Caco-2 (cell line): ENCODE measurements around the gene OTUB1. TPM values are rescaled to one million over a fixed set of nuclear protein-coding genes. Genes with fewer than 3 reads are reported as not detected.

Experiments
- BruUV-seq: library from RNA; stranded (reverse); fragments of 400-500 nt; replicated peaks from 2 replicates; lab custom pipeline; 2021; lab: Mats Ljungman, UMichigan
- CTCF ChIA-PET: fragments of 300-600 bp; sonication (Branson Sonifier 250); formaldehyde crosslinking; loops from one replicate; lab custom pipeline; 2022; ENCODE audit warnings: antibody characterized with exemption; lab: Charles Lee
- POLR2A ChIA-PET: fragments of 300-600 bp; sonication (Branson Sonifier 250); formaldehyde crosslinking; loops from one replicate; lab custom pipeline; 2022; ENCODE audit warnings: antibody characterized with exemption; lab: Charles Lee
- DNase-seq, 2 experiments: peaks; one replicate each; pipeline versions ENCODE4 v3.0.0 to v3.0.0-alpha.2; 2020 to 2022
- H3K27me3 ChIP-seq: replicated peaks from 2 replicates; pipeline ENCODE4 v1.6.0; 2011; ENCODE audit warnings: low read length; ENCODE audit not compliant: control insufficient read depth, insufficient read depth
- H3K36me3 ChIP-seq: 2 replicates; pipeline ENCODE4 v1.5.1; 2011; ENCODE audit warnings: low read length; ENCODE audit not compliant: control insufficient read depth, insufficient read depth
- H3K4me1 ChIP-seq: fragments of 250-450 bp; sonication (Bioruptor Pico); 2 replicates; pipeline ENCODE4 v1.5.1; 2020; ENCODE audit warnings: mild to moderate bottlenecking
- H3K4me3 ChIP-seq: 2 replicates; pipeline ENCODE4 v1.5.1; 2011; ENCODE audit warnings: low read depth, mild to moderate bottlenecking, control low read depth, low read length
- H3K9me3 ChIP-seq: fragments of 250-450 bp; sonication (Bioruptor Pico); 2 replicates; pipeline ENCODE4 v1.5.1; 2020; ENCODE audit warnings: mild to moderate bottlenecking, moderate library complexity
- H3K27ac Mint-ChIP-seq: one replicate; pipeline ENCODE4 v1.8.0; 2022; ENCODE audit warnings: mixed read lengths; ENCODE audit not compliant: unreplicated experiment
- H3K27me3 Mint-ChIP-seq: one replicate; pipeline ENCODE4 v1.8.0; 2022; ENCODE audit warnings: mixed read lengths; ENCODE audit not compliant: insufficient read depth, unreplicated experiment
- H3K36me3 Mint-ChIP-seq: one replicate; pipeline ENCODE4 v1.8.0; 2022; ENCODE audit warnings: mild to moderate bottlenecking, mixed read lengths; ENCODE audit not compliant: insufficient read depth, unreplicated experiment
- H3K4me1 Mint-ChIP-seq: one replicate; pipeline ENCODE4 v1.8.0; 2022; ENCODE audit warnings: low read depth, mixed read lengths; ENCODE audit not compliant: unreplicated experiment
- H3K4me3 Mint-ChIP-seq: one replicate; pipeline ENCODE4 v1.8.0; 2022; ENCODE audit warnings: mild to moderate bottlenecking, moderate library complexity, mixed read lengths; ENCODE audit not compliant: unreplicated experiment
- H3K9me3 Mint-ChIP-seq: one replicate; pipeline ENCODE4 v1.8.0; 2022; ENCODE audit warnings: mixed read lengths; ENCODE audit not compliant: unreplicated experiment
- intact Hi-C: fragments of 100-400 bp; cut with micrococcal nuclease; formaldehyde crosslinking; loops from one replicate; pipeline ENCODE4 v1.10.0; 2022; ENCODE audit not compliant: unreplicated experiment
- total RNA-seq: library from RNA; stranded (reverse); gene quantifications from 2 replicates; pipeline ENCODE4 v1.2.3, GENCODE V29; 2022
- TF ChIP-seq, protein P1 (sequence below), 2 experiments: fragments of 200-600 bp in 1 of 2; IDR thresholded peaks; 1 replicate in 1 of 2; 2 replicates in 1 of 2; pipeline versions ENCODE4 v1.5.1 to v1.8.0; 2011 to 2022; ENCODE audit warnings: antibody characterized with exemption in 1 of 2, control low read depth in 1 of 2, inconsistent platforms in 1 of 2, low read depth in 1 of 2, low read length in 1 of 2, mild to moderate bottlenecking in 1 of 2, moderate library complexity in 1 of 2; ENCODE audit not compliant: insufficient read depth in 1 of 2, severe bottlenecking in 1 of 2, unreplicated experiment in 1 of 2

The OTUB1 gene
- total RNA-seq, 1 experiment from 2014 or later, result 152 TPM

DNA sequence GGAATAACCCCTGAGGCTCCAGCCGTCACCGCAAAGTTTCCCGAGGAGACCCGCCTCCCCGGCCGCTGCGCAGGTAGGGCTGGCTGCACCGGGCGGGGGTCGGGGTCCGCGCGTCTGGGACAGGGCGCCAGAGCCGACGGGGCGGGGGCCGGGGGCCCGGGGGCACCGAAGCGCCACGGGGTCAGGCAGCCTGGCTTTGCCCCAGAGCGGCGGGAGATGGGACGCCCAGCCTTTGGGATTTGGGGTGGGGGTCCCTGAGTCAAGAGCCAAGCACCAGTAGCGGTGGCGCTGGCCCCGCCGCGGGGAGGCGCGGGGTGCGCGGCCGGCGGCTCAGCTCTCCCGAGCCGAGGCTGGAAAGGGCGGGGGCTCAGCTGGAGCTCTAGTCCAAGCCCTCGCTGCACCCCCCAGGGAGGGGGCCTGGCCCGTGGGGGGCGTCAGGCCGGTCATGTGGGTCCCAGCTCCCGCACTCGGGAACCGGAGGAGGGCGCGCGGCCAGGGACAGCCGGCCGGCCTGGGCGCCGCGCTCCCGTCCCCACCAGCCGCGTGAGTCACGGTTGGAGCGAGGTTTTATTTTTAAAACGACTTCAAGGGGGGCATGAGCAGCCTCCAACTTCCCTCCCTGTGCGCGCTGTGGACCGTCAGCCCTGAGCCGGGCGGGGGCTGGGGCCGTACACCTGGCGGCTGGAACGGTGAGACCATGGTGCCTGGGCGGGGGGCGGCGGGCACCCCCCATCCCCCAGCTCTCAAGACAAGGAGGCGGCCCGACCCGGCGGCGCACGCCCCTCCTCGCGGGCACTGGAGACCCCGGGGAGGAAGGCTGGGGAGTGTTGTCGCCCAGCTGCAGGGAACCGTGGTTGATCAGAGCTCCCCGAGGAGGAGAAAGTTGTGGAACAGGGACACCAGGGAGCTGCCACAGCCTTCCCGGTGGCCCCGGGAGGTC, 50.1 kb downstream of the OTUB1 start:
- TF ChIP-seq, protein P1, sequence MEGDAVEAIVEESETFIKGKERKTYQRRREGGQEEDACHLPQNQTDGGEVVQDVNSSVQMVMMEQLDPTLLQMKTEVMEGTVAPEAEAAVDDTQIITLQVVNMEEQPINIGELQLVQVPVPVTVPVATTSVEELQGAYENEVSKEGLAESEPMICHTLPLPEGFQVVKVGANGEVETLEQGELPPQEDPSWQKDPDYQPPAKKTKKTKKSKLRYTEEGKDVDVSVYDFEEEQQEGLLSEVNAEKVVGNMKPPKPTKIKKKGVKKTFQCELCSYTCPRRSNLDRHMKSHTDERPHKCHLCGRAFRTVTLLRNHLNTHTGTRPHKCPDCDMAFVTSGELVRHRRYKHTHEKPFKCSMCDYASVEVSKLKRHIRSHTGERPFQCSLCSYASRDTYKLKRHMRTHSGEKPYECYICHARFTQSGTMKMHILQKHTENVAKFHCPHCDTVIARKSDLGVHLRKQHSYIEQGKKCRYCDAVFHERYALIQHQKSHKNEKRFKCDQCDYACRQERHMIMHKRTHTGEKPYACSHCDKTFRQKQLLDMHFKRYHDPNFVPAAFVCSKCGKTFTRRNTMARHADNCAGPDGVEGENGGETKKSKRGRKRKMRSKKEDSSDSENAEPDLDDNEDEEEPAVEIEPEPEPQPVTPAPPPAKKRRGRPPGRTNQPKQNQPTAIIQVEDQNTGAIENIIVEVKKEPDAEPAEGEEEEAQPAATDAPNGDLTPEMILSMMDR (IDR thresholded peaks at IDR 0.05; ENCODE audit: insufficient read depth in 1 of 2, low read depth in 1 of 2, low read length in 1 of 2, severe bottlenecking in 1 of 2, unreplicated experiment in 1 of 2), result no peak
- no peaks in the 10 kb centered on the region for H3K36me3 ChIP-seq
- ChIA-PET POLR2A (no interaction called here), CTCF (no interaction called here)
- Mint-ChIP-seq H3K27ac (no peak overlapping the region), H3K36me3 (no peaks in the 10 kb centered on the region), H3K4me3 (no peak overlapping the region), H3K4me1 (peaks cover 4% of the 10 kb centered on the region), H3K27me3 (peaks cover 11% of the 10 kb centered on the region), H3K9me3 (no peaks in the 10 kb centered on the region)
- H3K4me3 ChIP-seq, result peak overlapping the region; percentile 17
- intact Hi-C loops, result no loop called here
- no peaks in the 10 kb centered on the region for H3K9me3 ChIP-seq
- BruUV-seq, result no TSS peak
- H3K4me1 ChIP-seq, result no peaks in the 10 kb centered on the region; the same call in 1 of the 2 replicates
- H3K27me3 ChIP-seq, result no peaks in the 10 kb centered on the region; the same call in 1 of the 2 replicates
- DNase-seq, result no peak

DNA sequence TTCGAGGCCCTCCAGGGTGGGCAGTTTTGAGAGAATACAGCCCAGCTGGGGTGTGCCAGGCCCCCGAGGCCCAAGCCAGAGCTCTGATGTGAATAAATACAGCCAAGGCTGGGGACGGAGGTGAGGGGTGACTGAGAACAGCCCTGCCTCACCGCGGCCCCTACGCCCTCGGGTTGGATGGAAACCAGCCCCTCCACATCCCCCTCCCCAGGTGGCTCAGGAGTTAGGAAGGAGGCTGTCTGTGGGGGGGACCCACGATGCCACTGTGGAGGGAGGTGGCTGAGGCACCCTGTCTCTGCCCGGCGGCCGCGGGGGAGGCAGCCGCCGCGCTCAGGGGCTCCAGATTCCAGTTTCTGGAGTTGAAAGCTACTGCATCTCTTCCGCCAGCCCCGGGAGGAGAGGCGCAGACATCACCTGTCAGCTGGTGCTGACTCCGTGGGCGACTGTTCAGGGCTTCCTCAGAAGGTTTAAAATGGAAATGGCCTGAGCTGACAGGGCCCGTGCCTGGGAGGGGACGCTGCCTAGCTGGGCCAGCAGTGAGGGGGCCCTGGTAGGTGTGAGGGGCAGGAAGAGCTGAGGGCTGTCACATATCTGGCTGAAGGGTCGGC, 50.9 kb downstream of the OTUB1 start:
- Histone ChIP-seq H3K27me3 (no peaks in the 10 kb centered on the region; the same call in 1 of the 2 replicates), H3K36me3 (no peaks in the 10 kb centered on the region), H3K4me1 (peaks cover 5% of the 10 kb centered on the region), H3K4me3 (no peak overlapping the region), H3K9me3 (no peaks in the 10 kb centered on the region)
- BruUV-seq, result no TSS peak
- no peak overlapping the region for H3K4me3 Mint-ChIP-seq
- DNase-seq, result no peak
- intact Hi-C loops, result no loop called here
- ChIA-PET POLR2A (no interaction called here), CTCF (no interaction called here)
- H3K36me3 Mint-ChIP-seq, result no peaks in the 10 kb centered on the region
- peaks cover 11% of the 10 kb centered on the region for H3K27me3 Mint-ChIP-seq
- TF ChIP-seq, protein P1 (IDR thresholded peaks at IDR 0.05; ENCODE audit: insufficient read depth in 1 of 2, low read depth in 1 of 2, low read length in 1 of 2, severe bottlenecking in 1 of 2, unreplicated experiment in 1 of 2), result no peak
- no peaks in the 10 kb centered on the region for H3K9me3 Mint-ChIP-seq
- no peak overlapping the region for H3K27ac Mint-ChIP-seq
- H3K4me1 Mint-ChIP-seq, result peaks cover 7% of the 10 kb centered on the region

DNA sequence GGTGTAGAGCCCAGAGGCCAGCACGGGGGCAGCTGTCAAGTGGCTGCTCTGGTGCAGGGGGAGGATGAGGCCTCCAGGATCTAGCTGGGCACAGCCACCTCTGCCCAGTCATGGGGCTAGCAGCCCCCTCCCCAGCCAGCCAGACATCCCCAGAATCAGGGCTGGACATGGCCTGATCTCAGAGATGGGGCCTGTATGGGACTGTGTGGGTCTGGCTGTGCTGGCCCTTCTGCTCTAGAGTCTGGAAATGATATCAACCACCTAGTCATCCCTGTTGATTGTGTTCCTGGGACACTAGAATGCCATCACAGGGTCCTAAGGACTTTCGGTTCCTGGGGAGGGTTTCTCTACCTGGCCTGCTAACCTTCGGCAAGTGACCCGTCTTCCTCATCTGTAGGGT, 52.3 kb downstream of the OTUB1 start:
- no peaks in the 10 kb centered on the region; the same call in 1 of the 2 replicates for H3K27me3 ChIP-seq
- peaks cover 11% of the 10 kb centered on the region for H3K27me3 Mint-ChIP-seq
- no peaks in the 10 kb centered on the region for H3K36me3 ChIP-seq
- H3K9me3 Mint-ChIP-seq, result no peaks in the 10 kb centered on the region
- DNase-seq, result no peak
- H3K27ac Mint-ChIP-seq, result no peak overlapping the region
- no TSS peak for BruUV-seq
- intact Hi-C loops, result no loop called here
- peaks cover 13% of the 10 kb centered on the region for H3K4me1 ChIP-seq
- TF ChIP-seq, protein P1 (IDR thresholded peaks at IDR 0.05; ENCODE audit: insufficient read depth in 1 of 2, low read depth in 1 of 2, low read length in 1 of 2, severe bottlenecking in 1 of 2, unreplicated experiment in 1 of 2), result no peak
- ChIA-PET CTCF (no interaction called here), POLR2A (no interaction called here)
- no peaks in the 10 kb centered on the region for H3K36me3 Mint-ChIP-seq
- no peaks in the 10 kb centered on the region for H3K9me3 ChIP-seq
- no peak overlapping the region for H3K4me3 Mint-ChIP-seq
- peaks cover 7% of the 10 kb centered on the region for H3K4me1 Mint-ChIP-seq
- H3K4me3 ChIP-seq, result no peak overlapping the region
